B cell (primary cell): ENCODE results near the gene FLCN. TPM values are rescaled to one million over a fixed set of nuclear protein-coding genes. Genes with fewer than 3 reads are reported as not detected.

ENCODE experiments used
- ATAC-seq: fragments of 200-7000 bp; cut with Tn5 transposase; one replicate; pipeline ENCODE4 v1.10.0; 2021; ENCODE audit warnings: low read depth, mild to moderate bottlenecking, moderate number of reproducible peaks, moderate library complexity
- CTCF ChIA-PET: fragments of 350-600 bp; sonication (Branson Sonifier 250); formaldehyde crosslinking; loops from one replicate; lab custom pipeline; 2021; ENCODE audit warnings: antibody characterized with exemption, inconsistent platforms; lab: Charles Lee
- POLR2A ChIA-PET: fragments of 350-600 bp; sonication (Branson Sonifier 250); formaldehyde crosslinking; loops from one replicate; lab custom pipeline; 2021; ENCODE audit warnings: antibody characterized with exemption; lab: Charles Lee
- DNase-seq: peaks from one replicate; pipeline ENCODE4 v3.0.0; 2013
- H2AFZ ChIP-seq: 2 replicates; pipeline ENCODE4 v1.6.1; 2012; ENCODE audit warnings: mild to moderate bottlenecking, low read depth, low read length; ENCODE audit not compliant: insufficient read depth, poor library complexity, severe bottlenecking
- H3K27ac ChIP-seq, 2 donors: 1 replicate in 1 of 2; 2 replicates in 1 of 2; pipeline ENCODE4 v1.5.1; 2012 to 2013; ENCODE audit warnings: low read length in 2 of 2, mild to moderate bottlenecking in 2 of 2, moderate library complexity in 1 of 2
- H3K27me3 ChIP-seq, 4 experiments: fragments of 200-600 bp in 1 of 4; sonication (generic) in 1 of 4; replicated peaks in 1 of 4; 1 replicate in 2 of 4; 2 replicates in 2 of 4; pipeline versions ENCODE4 v1.6.1 to v1.7.0; 2013 to 2016; ENCODE audit warnings: low read length in 3 of 4, mild to moderate bottlenecking in 2 of 4, mixed read lengths in 1 of 4, moderate library complexity in 1 of 4; ENCODE audit not compliant: insufficient read depth in 4 of 4, control insufficient read depth in 3 of 4; ENCODE audit errors: control extremely low read depth in 1 of 4
- H3K36me3 ChIP-seq, 2 experiments: replicated peaks in 1 of 2; 1 replicate in 1 of 2; 2 replicates in 1 of 2; pipeline versions ENCODE4 v1.6.1 to v1.7.1; 2013; ENCODE audit warnings: low read length in 1 of 2; ENCODE audit not compliant: insufficient read depth in 2 of 2, control insufficient read depth in 1 of 2; ENCODE audit errors: control extremely low read depth in 1 of 2, extremely low read depth in 1 of 2
- H3K4me1 ChIP-seq, 2 donors: fragments of 200-600 bp in 1 of 2; sonication (generic) in 1 of 2; 1 replicate in 1 of 2; 2 replicates in 1 of 2; pipeline versions ENCODE4 v1.5.1 to v1.6.1; 2013 to 2017; ENCODE audit warnings: low read length in 2 of 2; ENCODE audit not compliant: control insufficient read depth in 2 of 2, insufficient read depth in 2 of 2
- H3K4me2 ChIP-seq: replicated peaks from 2 replicates; pipeline ENCODE3; 2012; ENCODE audit warnings: mild to moderate bottlenecking, low read depth, low read length; ENCODE audit not compliant: poor library complexity, severe bottlenecking
- H3K4me3 ChIP-seq, 5 experiments: fragments of 200-600 bp in 1 of 5; sonication (generic) in 1 of 5; 1 replicate in 3 of 5; 2 replicates in 2 of 5; pipeline versions ENCODE4 v1.5.1 to v1.7.0; 2011 to 2016; ENCODE audit warnings: low read length in 4 of 5, mild to moderate bottlenecking in 4 of 5, low read depth in 2 of 5, control low read depth in 1 of 5, moderate library complexity in 1 of 5; ENCODE audit not compliant: insufficient read depth in 1 of 5; ENCODE audit errors: control extremely low read depth in 1 of 5, extremely low read depth in 1 of 5
- H3K79me2 ChIP-seq: fragments of 200-600 bp; sonication (generic); one replicate; pipeline ENCODE4 v1.6.0; 2016; ENCODE audit warnings: low read length; ENCODE audit not compliant: control insufficient read depth, insufficient read depth
- H3K9ac ChIP-seq: fragments of 200-600 bp; sonication (generic); 2 replicates; pipeline ENCODE4 v1.6.1; 2017; ENCODE audit warnings: mild to moderate bottlenecking, low read length, moderate library complexity
- H3K9me3 ChIP-seq, 3 donors: one replicate each; pipeline versions ENCODE4 v1.6.1 to v1.7.1; 2013; ENCODE audit warnings: low read length in 2 of 3; ENCODE audit not compliant: control insufficient read depth in 2 of 3, insufficient read depth in 1 of 3; ENCODE audit errors: control extremely low read depth in 1 of 3
- H4K20me1 ChIP-seq: 2 replicates; pipeline ENCODE4 v1.6.0; 2012; ENCODE audit warnings: mild to moderate bottlenecking, low read length; ENCODE audit not compliant: insufficient read depth, control insufficient read depth, poor library complexity, severe bottlenecking
- H3K27ac Mint-ChIP-seq: one replicate; pipeline ENCODE4 v1.8.0; 2021; ENCODE audit warnings: mixed read lengths
- H3K27me3 Mint-ChIP-seq: one replicate; pipeline ENCODE4 v1.8.0; 2021; ENCODE audit warnings: mixed read lengths
- H3K4me1 Mint-ChIP-seq: one replicate; pipeline ENCODE4 v1.8.0; 2021; ENCODE audit warnings: mixed read lengths
- H3K4me3 Mint-ChIP-seq: one replicate; pipeline ENCODE4 v1.8.0; 2021; ENCODE audit warnings: mixed read lengths
- H3K9me3 Mint-ChIP-seq: one replicate; pipeline ENCODE4 v1.8.0; 2022; ENCODE audit warnings: mixed read lengths; ENCODE audit not compliant: insufficient read depth
- EZH2 ChIP-seq: IDR thresholded peaks from 2 replicates; pipeline ENCODE4 v1.6.1; 2012; ENCODE audit warnings: borderline replicate concordance, low read depth, mild to moderate bottlenecking, moderate library complexity, low read length; ENCODE audit not compliant: insufficient read depth, poor library complexity, severe bottlenecking
- WGBS: methylation state at CpG from one replicate; pipeline ENCODE4 v1.1.5; 2013; ENCODE audit warnings: missing lambda C conversion rate; ENCODE audit not compliant: insufficient coverage; 5-methylcytosine and 5-hydroxymethylcytosine counted together
- intact Hi-C: fragments of 100-400 bp; cut with micrococcal nuclease; formaldehyde crosslinking; loops from one replicate; pipeline ENCODE4 v1.10.0; 2022
- polyA plus RNA-seq: library from polyadenylated mRNA; depleted of rRNA; stranded (reverse); fragments of >200 nt; gene quantifications from 2 replicates; pipeline ENCODE4 v1.2.3, GENCODE V29; 2012
- total RNA-seq, 2 donors: library from RNA; stranded (reverse); fragments of 120-200 nt in 1 of 2; gene quantifications; 1 replicate in 1 of 2; 2 replicates in 1 of 2; pipeline versions ENCODE4 v1.2.3 to v1.2.4, GENCODE V29; 2013 to 2022
- TF ChIP-seq, protein P1 (sequence below): fragments of 200-600 bp; IDR thresholded peaks from one replicate; pipeline ENCODE4 v1.8.0; 2022; ENCODE audit warnings: antibody characterized with exemption, mild to moderate bottlenecking

Gene FLCN
- total and polyA plus RNA-seq, 2 donors (not counting 1 experiment from before 2014, with no cell fraction given): 36.6 to 128 TPM

DNA sequence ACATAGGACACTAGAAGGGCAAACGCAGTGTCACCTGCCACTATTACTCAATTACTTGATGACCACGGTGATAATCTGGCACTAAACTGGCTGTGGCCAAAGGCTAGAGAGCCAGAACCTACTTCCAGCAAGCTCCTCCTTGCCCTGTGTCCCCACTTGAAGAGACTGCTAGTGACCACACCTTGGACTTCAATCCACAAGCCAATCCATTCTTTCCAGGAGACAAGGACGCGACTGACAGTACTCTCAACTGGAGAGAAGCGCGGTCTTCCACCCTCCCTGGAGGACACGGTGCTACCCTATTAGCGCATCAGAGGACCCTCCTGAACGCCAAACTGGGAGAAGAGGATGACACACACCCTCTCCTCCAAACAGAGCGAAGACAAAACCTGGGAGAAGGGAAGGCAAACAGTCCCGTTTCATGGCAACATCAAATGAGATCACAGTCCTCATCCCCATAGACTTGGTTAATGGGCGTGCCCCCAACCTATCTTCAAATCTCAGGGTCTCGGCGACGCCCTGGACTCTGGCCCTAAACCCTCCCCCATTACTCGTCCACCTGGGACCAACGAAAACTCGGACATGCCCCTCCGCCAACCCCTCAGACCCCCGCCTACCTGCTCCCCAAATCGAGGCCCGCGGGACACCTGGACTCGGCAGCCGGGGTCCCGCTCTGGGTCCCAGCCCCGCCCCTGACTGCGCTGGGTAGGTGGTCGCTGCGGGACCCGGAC lies 508 bp downstream of the FLCN start:
- DNase-seq (no peak), ATAC-seq (no peak)
- peaks cover 9 to 21% of the 10 kb centered on the region in 2 donors for H3K4me1 ChIP-seq
- Mint-ChIP-seq H3K27me3 (no peaks in the 10 kb centered on the region), H3K4me3 (peak overlapping the region; percentile 91), H3K9me3 (no peaks in the 10 kb centered on the region), H3K27ac (peak overlapping the region; percentile 99), H3K4me1 (peaks cover 26% of the 10 kb centered on the region)
- no peaks in the 10 kb centered on the region for H3K27me3 ChIP-seq
- WGBS: 2% methylated on average over 31 of the region's 31 CpGs
- ChIA-PET CTCF (no interaction called here), POLR2A (interaction anchor here (0.6 to 1.7 kb wide), 4 partner anchors 25 to 54 kb away, joined by 3 to 8 read pairs (median 6); partner anchors contain the start of genes COPS3 and PLD6)
- no peaks in the 10 kb centered on the region for H3K9me3 ChIP-seq
- H3K79me2 ChIP-seq: peaks cover 53% of the 10 kb centered on the region
- intact Hi-C loops: loop anchor here (1.0 to 10.0 kb wide), 4 partner anchors 30 to 514 kb away; partner anchors contain the start of genes COPS3 and PLD6
- peaks cover 0 to 10% of the 10 kb centered on the region in 2 experiments for H3K36me3 ChIP-seq
- peak overlapping the region; percentile 95 to 100 for H3K27ac ChIP-seq
- peak overlapping the region; percentile 86 for H2AFZ ChIP-seq
- peak overlapping the region; percentile 94 for H3K4me2 ChIP-seq
- H3K9ac ChIP-seq: peak overlapping the region; percentile 96
- no peak for TF ChIP-seq EZH2
- TF ChIP-seq, protein P1, sequence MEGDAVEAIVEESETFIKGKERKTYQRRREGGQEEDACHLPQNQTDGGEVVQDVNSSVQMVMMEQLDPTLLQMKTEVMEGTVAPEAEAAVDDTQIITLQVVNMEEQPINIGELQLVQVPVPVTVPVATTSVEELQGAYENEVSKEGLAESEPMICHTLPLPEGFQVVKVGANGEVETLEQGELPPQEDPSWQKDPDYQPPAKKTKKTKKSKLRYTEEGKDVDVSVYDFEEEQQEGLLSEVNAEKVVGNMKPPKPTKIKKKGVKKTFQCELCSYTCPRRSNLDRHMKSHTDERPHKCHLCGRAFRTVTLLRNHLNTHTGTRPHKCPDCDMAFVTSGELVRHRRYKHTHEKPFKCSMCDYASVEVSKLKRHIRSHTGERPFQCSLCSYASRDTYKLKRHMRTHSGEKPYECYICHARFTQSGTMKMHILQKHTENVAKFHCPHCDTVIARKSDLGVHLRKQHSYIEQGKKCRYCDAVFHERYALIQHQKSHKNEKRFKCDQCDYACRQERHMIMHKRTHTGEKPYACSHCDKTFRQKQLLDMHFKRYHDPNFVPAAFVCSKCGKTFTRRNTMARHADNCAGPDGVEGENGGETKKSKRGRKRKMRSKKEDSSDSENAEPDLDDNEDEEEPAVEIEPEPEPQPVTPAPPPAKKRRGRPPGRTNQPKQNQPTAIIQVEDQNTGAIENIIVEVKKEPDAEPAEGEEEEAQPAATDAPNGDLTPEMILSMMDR: no peak
- peaks cover 11% of the 10 kb centered on the region for H4K20me1 ChIP-seq
- H3K4me3 ChIP-seq: peak overlapping the region; percentile 83 to 96 (median 91)
